GM23338 (cell line): ENCODE data around the gene BIRC7. TPM values are rescaled to one million over a fixed set of nuclear protein-coding genes. Genes with fewer than 3 reads are reported as not detected.

Source experiments
- ATAC-seq: fragments of 200-7000 bp; cut with Tn5 transposase; 3 replicates; pipeline ENCODE4 v1.9.1; 2020
- DNase-seq: peaks from one replicate; pipeline ENCODE4 v3.0.0-alpha.2; 2015; ENCODE audit warnings: low spot score
- H2AFZ ChIP-seq: fragments of 200-600 bp; sonication (generic); 2 replicates; pipeline ENCODE4 v1.8.0; 2016; ENCODE audit warnings: antibody characterized with exemption, mild to moderate bottlenecking, moderate library complexity
- H3F3A ChIP-seq: fragments of 200-600 bp; sonication (generic); replicated peaks from 2 replicates; pipeline ENCODE4 v1.8.0; 2017; ENCODE audit warnings: antibody characterized with exemption, mixed run types, low read depth
- H3K27ac ChIP-seq: fragments of 200-600 bp; sonication (generic); 2 replicates; pipeline ENCODE4 v1.6.1; 2016; ENCODE audit warnings: low read depth
- H3K27me3 ChIP-seq: fragments of 200-600 bp; sonication (generic); 2 replicates; pipeline ENCODE4 v1.8.0; 2016; ENCODE audit warnings: mild to moderate bottlenecking, mixed run types, moderate library complexity; ENCODE audit not compliant: insufficient read depth
- H3K36me3 ChIP-seq: fragments of 200-600 bp; sonication (generic); 2 replicates; pipeline ENCODE4 v1.8.0; 2016; ENCODE audit warnings: mild to moderate bottlenecking; ENCODE audit not compliant: insufficient read depth
- H3K4me1 ChIP-seq: fragments of 200-600 bp; sonication (generic); 2 replicates; pipeline ENCODE4 v1.8.0; 2016; ENCODE audit warnings: mild to moderate bottlenecking, moderate library complexity; ENCODE audit not compliant: insufficient read depth
- H3K4me2 ChIP-seq: fragments of 200-600 bp; sonication (generic); 2 replicates; pipeline ENCODE4 v1.7.1; 2017; ENCODE audit warnings: mixed run types
- H3K4me3 ChIP-seq: fragments of 200-600 bp; sonication (generic); 2 replicates; pipeline ENCODE4 v1.6.1; 2016; ENCODE audit warnings: mixed run types
- H3K79me2 ChIP-seq: fragments of 200-600 bp; sonication (generic); replicated peaks from 2 replicates; pipeline ENCODE4 v1.8.0; 2017; ENCODE audit warnings: mild to moderate bottlenecking; ENCODE audit not compliant: insufficient read depth
- H3K9me2 ChIP-seq: fragments of 200-600 bp; sonication (generic); 2 replicates; pipeline ENCODE4 v1.8.0; 2017; ENCODE audit not compliant: insufficient read depth
- H4K20me1 ChIP-seq: fragments of 200-600 bp; sonication (generic); replicated peaks from 2 replicates; pipeline ENCODE4 v1.8.0; 2017; ENCODE audit warnings: mild to moderate bottlenecking; ENCODE audit not compliant: insufficient read depth
- H3K27ac Mint-ChIP-seq: 2 replicates; pipeline ENCODE4 v1.8.0; 2020; ENCODE audit warnings: inconsistent platforms, mild to moderate bottlenecking, moderate library complexity, mixed read lengths
- H3K27me3 Mint-ChIP-seq: 3 replicates; pipeline ENCODE4 v1.8.0; 2022; ENCODE audit warnings: low read depth, mild to moderate bottlenecking, moderate library complexity, mixed read lengths, inconsistent platforms; ENCODE audit not compliant: insufficient read depth, poor library complexity
- H3K36me3 Mint-ChIP-seq: 3 replicates; pipeline ENCODE4 v1.8.0; 2021; ENCODE audit warnings: low read depth, mild to moderate bottlenecking, inconsistent platforms, moderate library complexity, mixed read lengths
- H3K4me1 Mint-ChIP-seq: 3 replicates; pipeline ENCODE4 v1.8.0; 2020; ENCODE audit warnings: mild to moderate bottlenecking, inconsistent platforms, mixed read lengths
- H3K4me3 Mint-ChIP-seq: 3 replicates; pipeline ENCODE4 v1.8.0; 2021; ENCODE audit warnings: moderate library complexity, mild to moderate bottlenecking, inconsistent platforms, mixed read lengths
- H3K9me3 Mint-ChIP-seq: 3 replicates; pipeline ENCODE4 v1.8.0; 2020; ENCODE audit warnings: moderate library complexity, mild to moderate bottlenecking, inconsistent platforms, mixed read lengths
- JUNB ChIP-seq: IDR thresholded peaks from one replicate; pipeline ENCODE4 v1.6.1; 2016; ENCODE audit warnings: antibody characterized with exemption; ENCODE audit not compliant: unreplicated experiment
- polyA plus RNA-seq: library from polyadenylated mRNA; unstranded; fragments of >200 nt; fragmentation: Nextera tagmentation; extraction: Ambion mirVana; gene quantifications from 2 replicates; pipeline ENCODE4 v1.2.1, GENCODE V29; 2016
- total RNA-seq: library from RNA; depleted of rRNA; stranded (reverse); fragments of >200 nt; shearing (Covaris generic); gene quantifications from 2 replicates; pipeline ENCODE4 v1.2.3, GENCODE V29; 2014
- TF ChIP-seq, protein P1 (sequence below): IDR thresholded peaks from one replicate; pipeline ENCODE4 v1.6.1; 2018; ENCODE audit warnings: antibody characterized with exemption; ENCODE audit not compliant: unreplicated experiment
- TF ChIP-seq, protein P2 (sequence below): IDR thresholded peaks from 2 replicates; pipeline ENCODE4 v1.6.1; 2016; ENCODE audit warnings: antibody characterized with exemption
- TF ChIP-seq, protein P3 (sequence below): fragments of 250-450 bp; sonication (Bioruptor Pico); IDR thresholded peaks from 2 replicates; pipeline ENCODE4 v1.5.0; 2020; ENCODE audit warnings: mild to moderate bottlenecking, moderate library complexity

The BIRC7 gene
- total and polyA plus RNA-seq, 2 experiments from 2014 or later, result 0.16 to 0.24 TPM

DNA sequence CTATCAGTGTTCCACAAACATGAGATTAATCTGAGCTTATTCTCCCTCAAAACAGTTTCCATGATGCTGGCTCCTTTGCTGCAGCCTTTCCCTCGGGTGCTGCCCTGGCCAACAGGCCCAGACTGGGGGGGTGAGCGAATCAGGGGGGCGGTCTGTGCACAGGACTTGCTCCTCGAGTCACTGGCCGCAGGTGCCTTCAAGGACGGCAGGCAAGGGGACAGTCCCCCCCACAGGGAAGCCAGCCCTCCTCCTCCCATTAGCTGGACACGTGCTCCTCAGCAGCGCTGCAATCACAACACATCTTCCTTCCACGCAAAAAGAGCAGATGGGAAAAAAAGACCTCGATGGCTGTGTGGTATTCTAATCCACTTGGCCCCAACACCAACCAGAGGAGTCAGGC is 29.8 kb upstream of the BIRC7 start (continued):
- TF ChIP-seq, protein P1, sequence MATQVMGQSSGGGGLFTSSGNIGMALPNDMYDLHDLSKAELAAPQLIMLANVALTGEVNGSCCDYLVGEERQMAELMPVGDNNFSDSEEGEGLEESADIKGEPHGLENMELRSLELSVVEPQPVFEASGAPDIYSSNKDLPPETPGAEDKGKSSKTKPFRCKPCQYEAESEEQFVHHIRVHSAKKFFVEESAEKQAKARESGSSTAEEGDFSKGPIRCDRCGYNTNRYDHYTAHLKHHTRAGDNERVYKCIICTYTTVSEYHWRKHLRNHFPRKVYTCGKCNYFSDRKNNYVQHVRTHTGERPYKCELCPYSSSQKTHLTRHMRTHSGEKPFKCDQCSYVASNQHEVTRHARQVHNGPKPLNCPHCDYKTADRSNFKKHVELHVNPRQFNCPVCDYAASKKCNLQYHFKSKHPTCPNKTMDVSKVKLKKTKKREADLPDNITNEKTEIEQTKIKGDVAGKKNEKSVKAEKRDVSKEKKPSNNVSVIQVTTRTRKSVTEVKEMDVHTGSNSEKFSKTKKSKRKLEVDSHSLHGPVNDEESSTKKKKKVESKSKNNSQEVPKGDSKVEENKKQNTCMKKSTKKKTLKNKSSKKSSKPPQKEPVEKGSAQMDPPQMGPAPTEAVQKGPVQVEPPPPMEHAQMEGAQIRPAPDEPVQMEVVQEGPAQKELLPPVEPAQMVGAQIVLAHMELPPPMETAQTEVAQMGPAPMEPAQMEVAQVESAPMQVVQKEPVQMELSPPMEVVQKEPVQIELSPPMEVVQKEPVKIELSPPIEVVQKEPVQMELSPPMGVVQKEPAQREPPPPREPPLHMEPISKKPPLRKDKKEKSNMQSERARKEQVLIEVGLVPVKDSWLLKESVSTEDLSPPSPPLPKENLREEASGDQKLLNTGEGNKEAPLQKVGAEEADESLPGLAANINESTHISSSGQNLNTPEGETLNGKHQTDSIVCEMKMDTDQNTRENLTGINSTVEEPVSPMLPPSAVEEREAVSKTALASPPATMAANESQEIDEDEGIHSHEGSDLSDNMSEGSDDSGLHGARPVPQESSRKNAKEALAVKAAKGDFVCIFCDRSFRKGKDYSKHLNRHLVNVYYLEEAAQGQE, result no peak
- TF ChIP-seq, protein P2, sequence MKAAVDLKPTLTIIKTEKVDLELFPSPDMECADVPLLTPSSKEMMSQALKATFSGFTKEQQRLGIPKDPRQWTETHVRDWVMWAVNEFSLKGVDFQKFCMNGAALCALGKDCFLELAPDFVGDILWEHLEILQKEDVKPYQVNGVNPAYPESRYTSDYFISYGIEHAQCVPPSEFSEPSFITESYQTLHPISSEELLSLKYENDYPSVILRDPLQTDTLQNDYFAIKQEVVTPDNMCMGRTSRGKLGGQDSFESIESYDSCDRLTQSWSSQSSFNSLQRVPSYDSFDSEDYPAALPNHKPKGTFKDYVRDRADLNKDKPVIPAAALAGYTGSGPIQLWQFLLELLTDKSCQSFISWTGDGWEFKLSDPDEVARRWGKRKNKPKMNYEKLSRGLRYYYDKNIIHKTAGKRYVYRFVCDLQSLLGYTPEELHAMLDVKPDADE, result no peak
- TF ChIP-seq, protein P3, sequence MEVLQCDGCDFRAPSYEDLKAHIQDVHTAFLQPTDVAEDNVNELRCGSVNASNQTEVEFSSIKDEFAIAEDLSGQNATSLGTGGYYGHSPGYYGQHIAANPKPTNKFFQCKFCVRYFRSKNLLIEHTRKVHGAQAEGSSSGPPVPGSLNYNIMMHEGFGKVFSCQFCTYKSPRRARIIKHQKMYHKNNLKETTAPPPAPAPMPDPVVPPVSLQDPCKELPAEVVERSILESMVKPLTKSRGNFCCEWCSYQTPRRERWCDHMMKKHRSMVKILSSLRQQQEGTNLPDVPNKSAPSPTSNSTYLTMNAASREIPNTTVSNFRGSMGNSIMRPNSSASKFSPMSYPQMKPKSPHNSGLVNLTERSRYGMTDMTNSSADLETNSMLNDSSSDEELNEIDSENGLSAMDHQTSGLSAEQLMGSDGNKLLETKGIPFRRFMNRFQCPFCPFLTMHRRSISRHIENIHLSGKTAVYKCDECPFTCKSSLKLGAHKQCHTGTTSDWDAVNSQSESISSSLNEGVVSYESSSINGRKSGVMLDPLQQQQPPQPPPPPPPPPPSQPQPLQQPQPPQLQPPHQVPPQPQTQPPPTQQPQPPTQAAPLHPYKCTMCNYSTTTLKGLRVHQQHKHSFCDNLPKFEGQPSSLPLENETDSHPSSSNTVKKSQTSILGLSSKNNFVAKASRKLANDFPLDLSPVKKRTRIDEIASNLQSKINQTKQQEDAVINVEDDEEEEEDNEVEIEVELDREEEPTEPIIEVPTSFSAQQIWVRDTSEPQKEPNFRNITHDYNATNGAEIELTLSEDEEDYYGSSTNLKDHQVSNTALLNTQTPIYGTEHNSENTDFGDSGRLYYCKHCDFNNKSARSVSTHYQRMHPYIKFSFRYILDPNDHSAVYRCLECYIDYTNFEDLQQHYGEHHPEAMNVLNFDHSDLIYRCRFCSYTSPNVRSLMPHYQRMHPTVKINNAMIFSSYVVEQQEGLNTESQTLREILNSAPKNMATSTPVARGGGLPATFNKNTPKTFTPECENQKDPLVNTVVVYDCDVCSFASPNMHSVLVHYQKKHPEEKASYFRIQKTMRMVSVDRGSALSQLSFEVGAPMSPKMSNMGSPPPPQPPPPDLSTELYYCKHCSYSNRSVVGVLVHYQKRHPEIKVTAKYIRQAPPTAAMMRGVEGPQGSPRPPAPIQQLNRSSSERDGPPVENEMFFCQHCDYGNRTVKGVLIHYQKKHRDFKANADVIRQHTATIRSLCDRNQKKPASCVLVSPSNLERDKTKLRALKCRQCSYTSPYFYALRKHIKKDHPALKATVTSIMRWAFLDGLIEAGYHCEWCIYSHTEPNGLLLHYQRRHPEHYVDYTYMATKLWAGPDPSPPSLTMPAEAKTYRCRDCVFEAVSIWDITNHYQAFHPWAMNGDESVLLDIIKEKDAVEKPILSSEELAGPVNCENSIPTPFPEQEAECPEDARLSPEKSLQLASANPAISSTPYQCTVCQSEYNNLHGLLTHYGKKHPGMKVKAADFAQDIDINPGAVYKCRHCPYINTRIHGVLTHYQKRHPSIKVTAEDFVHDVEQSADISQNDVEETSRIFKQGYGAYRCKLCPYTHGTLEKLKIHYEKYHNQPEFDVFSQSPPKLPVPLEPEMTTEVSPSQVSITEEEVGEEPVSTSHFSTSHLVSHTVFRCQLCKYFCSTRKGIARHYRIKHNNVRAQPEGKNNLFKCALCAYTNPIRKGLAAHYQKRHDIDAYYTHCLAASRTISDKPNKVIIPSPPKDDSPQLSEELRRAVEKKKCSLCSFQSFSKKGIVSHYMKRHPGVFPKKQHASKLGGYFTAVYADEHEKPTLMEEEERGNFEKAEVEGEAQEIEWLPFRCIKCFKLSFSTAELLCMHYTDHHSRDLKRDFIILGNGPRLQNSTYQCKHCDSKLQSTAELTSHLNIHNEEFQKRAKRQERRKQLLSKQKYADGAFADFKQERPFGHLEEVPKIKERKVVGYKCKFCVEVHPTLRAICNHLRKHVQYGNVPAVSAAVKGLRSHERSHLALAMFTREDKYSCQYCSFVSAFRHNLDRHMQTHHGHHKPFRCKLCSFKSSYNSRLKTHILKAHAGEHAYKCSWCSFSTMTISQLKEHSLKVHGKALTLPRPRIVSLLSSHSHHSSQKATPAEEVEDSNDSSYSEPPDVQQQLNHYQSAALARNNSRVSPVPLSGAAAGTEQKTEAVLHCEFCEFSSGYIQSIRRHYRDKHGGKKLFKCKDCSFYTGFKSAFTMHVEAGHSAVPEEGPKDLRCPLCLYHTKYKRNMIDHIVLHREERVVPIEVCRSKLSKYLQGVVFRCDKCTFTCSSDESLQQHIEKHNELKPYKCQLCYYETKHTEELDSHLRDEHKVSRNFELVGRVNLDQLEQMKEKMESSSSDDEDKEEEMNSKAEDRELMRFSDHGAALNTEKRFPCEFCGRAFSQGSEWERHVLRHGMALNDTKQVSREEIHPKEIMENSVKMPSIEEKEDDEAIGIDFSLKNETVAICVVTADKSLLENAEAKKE, result no peak

DNA sequence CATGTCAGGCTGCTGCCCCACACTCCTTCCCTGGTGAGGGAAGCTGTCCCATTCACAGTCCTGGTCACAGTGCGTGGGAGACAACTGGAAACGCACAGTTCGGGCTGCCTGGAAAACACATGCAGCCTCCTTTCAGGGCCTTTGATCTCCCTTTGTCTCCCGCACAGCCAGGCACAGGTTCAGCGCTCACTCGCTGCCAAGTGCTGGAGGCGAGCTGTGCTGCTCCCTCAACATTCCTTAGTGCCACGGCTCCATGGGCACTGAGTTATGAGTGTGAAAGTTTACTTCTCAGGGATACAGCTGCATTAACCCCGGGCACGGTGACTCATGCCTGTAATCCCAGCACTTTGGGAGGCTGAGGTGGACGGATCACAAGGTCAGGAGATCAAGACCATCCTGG is 28.8 kb upstream of the BIRC7 start:
- H3K4me1 Mint-ChIP-seq, result peaks cover 3% of the 10 kb centered on the region; the same call in 1 of the 3 replicates
- Histone ChIP-seq H3K4me2 (no peak overlapping the region), H4K20me1 (peaks cover 70% of the 10 kb centered on the region), H3K27ac (no peak overlapping the region), H3K27me3 (no peaks in the 10 kb centered on the region), H2AFZ (no peak overlapping the region), H3K4me3 (no peak overlapping the region), H3K36me3 (peaks cover 33% of the 10 kb centered on the region), H3K4me1 (no peaks in the 10 kb centered on the region), H3K79me2 (peaks cover 100% of the 10 kb centered on the region), H3K9me2 (no peaks in the 10 kb centered on the region), H3F3A (peaks cover 7% of the 10 kb centered on the region; the same call in 1 of the 2 replicates)
- DNase-seq (no peak), ATAC-seq (no peak)
- no peak overlapping the region for H3K4me3 Mint-ChIP-seq
- H3K36me3 Mint-ChIP-seq, result peaks cover 92% of the 10 kb centered on the region
- no peaks in the 10 kb centered on the region for H3K9me3 Mint-ChIP-seq
- H3K27me3 Mint-ChIP-seq, result peaks cover 6% of the 10 kb centered on the region
- H3K27ac Mint-ChIP-seq, result no peak overlapping the region
- TF ChIP-seq, protein P1, result no peak
- TF ChIP-seq, protein P2, result no peak
- TF ChIP-seq JUNB, result no peak
